ENCODE measurements around the gene ATG9A.
"Not testable (repeated sequence)": the region's sequence is repeated elsewhere in the genome, so short reads cannot be mapped to it uniquely, and the experiment has no call there.

Gene ATG9A

GRCh38 chr2:219268294-219268693, 38.9 kb upstream of the ATG9A start:
- Histone ChIP-seq H3K9me3 (no peaks in the 10 kb centered on the region), H3K4me1 (ENCODE audit: control insufficient read depth in 1 of 2, insufficient read depth in 1 of 2, low read depth in 1 of 2, low read length in 1 of 2) (peaks cover 8 to 9% of the 10 kb centered on the region in 2 experiments), H3K36me3 (no peaks in the 10 kb centered on the region), H3K27me3 (peaks cover 29% of the 10 kb centered on the region), H3K27ac (no peak overlapping the region), H3K4me3 (ENCODE audit: low read depth in 1 of 2, low read length in 1 of 2) (no peak overlapping the region)
- TF ChIP-seq CTCF (IDR thresholded peaks at IDR 0.05): no peak

- Histone ChIP-seq H3K4me3 (ENCODE audit: low read depth in 1 of 2, low read length in 1 of 2) (no peak overlapping the region), H3K36me3 (no peaks in the 10 kb centered on the region), H3K4me1 (ENCODE audit: control insufficient read depth in 1 of 2, insufficient read depth in 1 of 2, low read depth in 1 of 2, low read length in 1 of 2) (peaks cover 10 to 12% of the 10 kb centered on the region in 2 experiments), H3K27me3 (peaks cover 24% of the 10 kb centered on the region), H3K27ac (no peak overlapping the region), H3K9me3 (no peaks in the 10 kb centered on the region)
- TF ChIP-seq CTCF (IDR thresholded peaks at IDR 0.05): no peak
Observed at GRCh38 chr2:219266886-219267285, 37.5 kb upstream of the ATG9A start.

GRCh38 chr2:219266232-219266631, 36.8 kb upstream of the ATG9A start:
- H3K36me3 ChIP-seq: no peaks in the 10 kb centered on the region
- peaks cover 26% of the 10 kb centered on the region for H3K27me3 ChIP-seq
- no peaks in the 10 kb centered on the region for H3K9me3 ChIP-seq
- H3K4me1 ChIP-seq (ENCODE audit: control insufficient read depth in 1 of 2, insufficient read depth in 1 of 2, low read depth in 1 of 2, low read length in 1 of 2): peaks cover 10 to 12% of the 10 kb centered on the region in 2 experiments
- no peak overlapping the region for H3K4me3 ChIP-seq (ENCODE audit: low read depth in 1 of 2, low read length in 1 of 2)
- TF ChIP-seq CTCF (IDR thresholded peaks at IDR 0.05): no peak
- no peak overlapping the region for H3K27ac ChIP-seq

GRCh38 chr2:219261024-219261855, 31.8 kb upstream of the ATG9A start:
- H3K27me3 ChIP-seq: peaks cover 25% of the 10 kb centered on the region
- TF ChIP-seq CTCF (IDR thresholded peaks at IDR 0.05): no peak
- no peaks in the 10 kb centered on the region for H3K9me3 ChIP-seq
- no peak overlapping the region for H3K27ac ChIP-seq
- H3K36me3 ChIP-seq: no peaks in the 10 kb centered on the region
- peaks cover 18 to 20% of the 10 kb centered on the region in 2 experiments for H3K4me1 ChIP-seq (ENCODE audit: control insufficient read depth in 1 of 2, insufficient read depth in 1 of 2, low read depth in 1 of 2, low read length in 1 of 2)
- H3K4me3 ChIP-seq (ENCODE audit: low read depth in 1 of 2, low read length in 1 of 2): no peak overlapping the region

GRCh38 chr2:219258942-219259341, 29.5 kb upstream of the ATG9A start:
- H3K27ac ChIP-seq; H3K4me3 ChIP-seq (ENCODE audit: low read depth in 1 of 2, low read length in 1 of 2); H3K36me3 ChIP-seq; H3K9me3 ChIP-seq: not testable (repeated sequence)
- Histone ChIP-seq H3K4me1 (ENCODE audit: control insufficient read depth in 1 of 2, insufficient read depth in 1 of 2, low read depth in 1 of 2, low read length in 1 of 2) (peaks cover 33 to 35% of the 10 kb centered on the region in 2 experiments), H3K27me3 (peaks cover 25% of the 10 kb centered on the region)

GRCh38 chr2:219254590-219255201, 25.3 kb upstream of the ATG9A start:
- peak overlapping the region; percentile 95 for H3K27ac ChIP-seq

More at GRCh38 chr2:219254590-219255201, 25.3 kb upstream of the ATG9A start:
- Histone ChIP-seq H3K27me3 (peaks cover 4% of the 10 kb centered on the region), H3K9me3 (no peaks in the 10 kb centered on the region), H3K4me3 (ENCODE audit: low read depth in 1 of 2, low read length in 1 of 2) (peak overlapping the region; percentile 96 to 99), H3K36me3 (peaks cover 24% of the 10 kb centered on the region), H3K4me1 (ENCODE audit: control insufficient read depth in 1 of 2, insufficient read depth in 1 of 2, low read depth in 1 of 2, low read length in 1 of 2) (peaks cover 53 to 55% of the 10 kb centered on the region in 2 experiments)
- no peak for TF ChIP-seq CTCF (IDR thresholded peaks at IDR 0.05)
